Measurements from ENCODE around the gene TCOF1.
"Not testable (repeated sequence)": the region's sequence is repeated elsewhere in the genome, so short reads cannot be mapped to it uniquely, and the experiment has no call there.

Gene TCOF1

DNA sequence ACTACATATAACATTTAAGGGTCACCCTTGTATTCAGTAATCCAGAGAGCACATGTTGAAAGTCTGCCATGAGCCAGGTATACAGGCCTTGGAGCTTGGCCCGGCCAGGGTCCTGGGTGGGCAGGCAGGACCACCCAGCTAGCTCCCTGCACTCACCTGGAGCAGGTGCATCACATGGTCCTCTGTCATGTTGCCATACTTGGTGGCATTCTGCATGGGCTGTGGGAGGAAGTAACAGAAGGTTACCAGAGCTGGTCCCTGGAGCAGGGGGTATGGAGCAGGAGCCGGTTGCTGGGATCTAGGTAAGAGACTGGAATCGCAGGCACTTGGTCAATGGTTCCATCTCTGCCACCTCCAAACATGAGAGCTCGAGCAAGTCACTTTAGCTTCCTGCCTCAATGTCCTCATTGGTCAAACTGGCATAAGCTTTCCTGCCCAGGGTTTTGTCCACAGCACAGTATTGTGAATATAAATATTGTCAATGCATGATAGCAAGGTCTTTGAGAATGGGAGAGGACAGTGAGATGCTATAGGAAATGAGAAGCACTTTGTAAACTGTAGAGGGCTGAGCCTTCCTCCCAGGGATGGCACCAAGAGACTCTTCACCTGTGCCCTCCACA is 48.7 kb downstream of the TCOF1 start:
- DNase-seq = no peak

DNA sequence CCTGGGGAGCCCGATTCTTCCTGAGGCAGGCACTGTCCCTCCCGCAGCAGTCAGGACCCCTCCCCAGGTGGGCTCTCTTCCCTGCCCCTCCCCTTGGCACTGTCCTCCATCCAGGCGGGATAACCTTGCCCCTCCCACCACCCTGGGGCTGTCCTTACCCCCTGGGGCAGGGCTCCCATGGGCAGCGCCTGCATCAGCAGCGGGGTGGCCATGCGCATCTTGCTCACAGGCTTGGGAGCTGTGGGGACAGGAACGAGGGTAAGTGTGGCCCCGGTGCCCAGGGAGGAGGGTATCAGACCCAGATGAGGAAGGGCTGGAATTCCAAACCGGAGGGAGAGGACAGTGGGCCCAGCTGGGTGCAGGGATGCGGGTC is 49.2 kb downstream of the TCOF1 start:
- DNase-seq = no peak

DNA sequence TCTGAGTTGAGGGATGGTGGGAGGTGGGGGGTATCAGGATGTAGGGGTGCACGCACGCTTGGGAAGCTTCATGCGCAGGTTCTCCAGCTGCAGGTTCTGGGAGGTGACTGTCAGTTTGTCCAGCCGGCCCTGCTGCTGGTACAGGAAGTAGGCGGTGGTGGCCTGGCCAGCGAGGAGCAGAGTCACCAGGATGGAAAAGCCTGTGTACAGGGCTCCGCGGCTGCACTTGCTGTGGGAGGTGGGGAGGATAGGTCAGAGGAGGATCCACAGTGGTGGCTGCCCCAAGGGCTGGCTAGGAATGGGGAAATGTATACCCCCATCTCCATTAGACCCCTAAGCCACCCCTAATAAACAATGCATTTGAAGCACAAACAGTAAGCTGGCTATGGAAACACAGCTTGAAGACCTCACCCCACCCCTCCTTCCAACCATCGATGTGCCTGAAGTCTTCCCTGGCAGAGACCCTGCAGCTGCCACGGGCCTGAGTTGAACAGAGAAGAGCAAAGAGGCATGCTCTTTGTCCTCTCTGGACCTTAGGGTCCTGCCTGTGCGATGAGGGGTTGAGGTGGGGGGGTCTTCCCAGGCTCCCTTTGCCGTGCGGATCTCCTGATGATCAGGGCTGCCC is 49.7 kb downstream of the TCOF1 start:
- DNase-seq = no peak

DNA sequence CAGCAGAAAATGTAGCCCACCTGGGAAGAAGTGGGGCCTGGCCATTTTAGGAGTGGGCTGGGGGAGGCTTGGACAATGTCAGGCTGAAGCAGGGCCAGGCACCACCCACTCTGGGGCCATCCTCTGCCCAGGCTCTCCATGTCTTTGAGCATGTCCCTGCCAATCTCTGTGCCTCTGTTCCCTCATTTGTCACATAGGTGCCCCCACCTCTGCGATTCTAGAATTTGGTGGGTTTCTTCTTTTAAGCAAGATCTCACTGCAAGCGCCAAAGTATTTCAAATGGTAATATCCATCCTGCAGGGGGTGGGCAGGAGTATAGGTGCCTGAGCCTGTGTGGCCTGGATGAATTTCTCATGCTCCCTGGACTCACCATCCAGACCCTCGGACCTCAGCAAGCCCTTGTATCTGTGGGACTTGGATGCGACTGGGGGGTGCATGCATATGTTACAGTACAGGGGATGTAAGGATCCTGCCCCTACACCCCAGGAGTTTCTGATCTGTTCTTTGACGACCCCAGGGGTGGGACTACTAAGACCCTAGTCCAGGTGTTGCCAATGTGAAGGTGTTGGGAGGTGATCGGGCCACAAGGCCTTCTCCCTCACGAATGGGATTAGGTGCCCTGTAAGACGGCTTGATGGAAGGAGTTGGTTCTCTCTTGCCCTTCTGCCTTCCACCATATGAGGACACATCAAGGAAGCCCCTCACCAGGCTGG is 50.9 kb downstream of the TCOF1 start:
- DNase-seq = no peak

DNA sequence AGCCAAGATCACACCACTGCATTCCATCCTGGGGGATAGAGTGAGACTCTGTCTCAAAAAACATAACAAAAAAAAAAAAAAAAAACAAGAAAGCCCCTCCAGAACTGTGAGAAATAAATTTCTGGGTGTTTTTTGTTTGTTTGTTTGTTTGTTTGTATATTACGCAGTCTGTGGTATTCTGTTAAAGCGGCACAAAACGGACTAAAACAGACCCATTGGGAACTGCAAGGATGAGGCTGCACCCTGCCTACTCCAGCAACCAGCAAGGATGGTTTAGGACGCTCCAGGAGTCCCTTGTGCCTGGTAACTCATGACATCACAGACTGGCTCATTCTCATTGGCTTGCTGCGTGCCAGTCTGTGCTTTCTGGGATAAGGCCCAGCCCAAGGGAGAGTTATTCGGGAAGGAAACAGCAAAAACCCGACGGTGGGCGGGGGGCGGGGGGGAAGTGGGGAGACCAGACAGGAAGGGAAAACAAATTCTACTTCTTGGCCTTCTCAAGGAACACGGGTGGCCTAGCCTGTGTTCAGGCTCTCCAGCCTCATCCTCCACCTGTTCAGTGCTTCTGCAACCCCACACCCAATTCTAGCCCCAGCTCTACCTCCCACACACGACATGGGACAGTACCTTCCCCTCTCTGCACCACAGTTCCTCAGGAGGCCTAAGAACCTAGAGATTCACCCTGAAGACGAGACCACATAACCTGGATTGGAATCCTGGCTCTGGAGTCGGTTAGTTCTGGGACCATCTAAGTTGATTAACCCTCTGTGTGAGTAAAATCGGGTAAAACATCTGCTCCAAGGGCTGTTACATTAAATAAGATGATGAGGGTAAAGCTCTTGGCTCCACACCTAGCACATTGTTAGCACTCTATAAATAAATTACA is 52.4 kb downstream of the TCOF1 start:
- DNase-seq = peak; percentile 70

DNA sequence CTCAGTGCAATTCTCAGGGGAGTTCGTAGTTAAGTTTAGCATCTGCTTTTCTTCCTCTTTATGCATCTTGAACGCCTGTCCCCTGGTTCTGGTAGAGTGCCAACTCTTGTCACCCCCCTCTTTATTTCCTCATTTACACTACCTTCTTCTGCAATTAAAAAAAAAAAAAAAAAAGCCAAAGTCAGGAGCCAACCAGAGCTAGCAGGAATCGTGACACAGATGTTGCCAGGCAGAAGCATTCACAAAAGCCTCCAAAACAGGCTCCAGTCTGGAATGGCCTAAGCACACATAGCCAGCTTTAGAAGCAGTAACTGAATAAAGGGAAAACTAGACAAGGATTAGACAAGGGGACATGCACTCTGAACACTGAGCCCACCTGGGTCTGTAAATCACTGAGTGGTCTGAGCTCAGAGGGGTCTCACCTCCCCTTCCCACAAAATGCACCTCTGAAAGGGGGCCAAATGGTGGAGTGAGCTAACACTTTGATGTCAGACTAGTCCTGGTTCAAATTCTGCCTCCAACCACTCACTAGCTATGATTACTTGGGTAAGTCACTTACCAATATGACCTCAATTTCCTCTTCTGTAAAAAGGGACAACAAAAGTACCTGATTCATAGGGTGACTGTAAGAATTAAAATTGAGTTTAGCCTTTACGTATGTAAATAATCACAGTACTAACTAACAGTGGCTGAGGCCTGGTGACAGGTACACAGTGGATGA is 53.2 kb downstream of the TCOF1 start:
- peak; percentile 74 for DNase-seq

DNA sequence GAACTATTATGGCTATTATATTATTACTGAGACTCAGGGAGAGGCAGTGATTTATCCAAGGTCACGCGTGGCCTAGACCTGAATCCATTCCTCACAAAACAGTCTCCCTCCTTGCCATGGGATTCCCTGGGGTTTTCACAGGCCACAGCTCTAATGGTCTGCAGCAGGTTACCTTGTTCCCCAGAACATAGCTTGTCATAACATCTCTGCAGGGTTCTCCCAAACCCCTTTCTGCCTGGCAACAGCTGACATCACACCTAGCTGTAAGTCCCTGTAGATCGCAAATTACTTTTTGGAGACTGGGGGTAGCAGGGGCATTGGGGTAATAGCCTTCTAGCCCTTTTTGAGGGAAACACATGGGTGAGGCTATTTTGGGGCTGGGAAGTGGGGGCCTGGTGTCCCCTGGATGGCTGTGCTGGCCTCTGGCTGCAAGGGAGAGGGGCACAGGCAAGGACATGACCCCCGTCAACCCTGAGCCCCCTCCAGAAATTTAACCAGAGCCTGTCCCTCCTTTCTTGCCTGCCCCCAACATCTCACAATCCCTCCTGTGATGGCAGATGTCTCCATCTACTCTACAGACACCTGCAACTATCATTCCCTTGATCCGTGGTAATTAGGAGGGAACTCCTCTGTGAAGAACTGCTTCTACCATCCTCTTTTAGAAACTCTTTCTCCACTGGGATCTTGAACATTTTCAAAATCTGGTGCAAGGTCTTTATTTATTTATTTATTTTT is 53.9 kb downstream of the TCOF1 start:
- peak; percentile 78 for DNase-seq

DNA sequence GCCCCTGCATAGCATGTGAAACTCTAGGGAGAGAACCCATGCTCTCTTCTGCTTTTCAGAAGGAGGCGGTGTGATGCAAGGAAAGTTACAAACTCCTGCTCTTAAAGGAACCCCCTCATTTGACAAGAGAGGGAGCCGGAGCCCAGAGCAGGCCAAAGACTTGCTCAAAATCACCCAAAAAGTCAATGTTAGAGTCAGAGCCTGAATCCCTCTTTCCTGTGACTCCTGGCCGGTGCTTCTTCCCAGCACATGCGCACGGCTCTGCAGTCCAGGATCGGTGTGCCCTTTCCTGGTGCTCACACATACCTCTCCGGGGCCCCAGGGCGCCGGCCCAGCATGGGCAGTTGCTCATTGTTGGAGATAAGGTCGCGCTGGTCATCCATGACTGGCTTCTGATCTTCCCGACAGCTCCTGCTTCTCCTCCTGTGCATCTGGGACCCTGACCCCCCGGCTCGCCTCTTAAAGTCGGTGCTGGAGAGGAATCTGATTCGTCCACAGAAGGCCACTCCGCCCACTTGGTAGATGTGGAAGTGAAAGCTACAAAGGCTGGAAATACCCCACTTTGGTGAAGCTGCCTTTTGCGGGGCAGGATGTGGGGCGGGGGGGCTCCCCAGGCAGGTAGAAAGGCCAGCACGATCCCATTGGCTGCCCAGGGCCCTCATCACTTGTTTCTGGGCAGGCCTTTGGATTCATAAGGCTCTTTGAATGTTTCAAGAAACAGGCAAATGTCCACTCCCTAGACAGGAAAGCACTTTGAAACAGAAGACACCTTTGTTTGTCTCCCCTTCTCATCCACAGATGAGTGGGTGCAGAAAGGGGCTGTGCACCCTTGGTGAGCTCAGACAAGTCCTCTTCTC is 55.0 kb downstream of the TCOF1 start, which contains the start of gene CD74:
Gene CD74, minus strand, starts transcription at position 592 of the 857 bp plus-strand sequence. Its CDS starts 161 bp downstream, at position 431.
- peak; percentile 98 for DNase-seq

DNA sequence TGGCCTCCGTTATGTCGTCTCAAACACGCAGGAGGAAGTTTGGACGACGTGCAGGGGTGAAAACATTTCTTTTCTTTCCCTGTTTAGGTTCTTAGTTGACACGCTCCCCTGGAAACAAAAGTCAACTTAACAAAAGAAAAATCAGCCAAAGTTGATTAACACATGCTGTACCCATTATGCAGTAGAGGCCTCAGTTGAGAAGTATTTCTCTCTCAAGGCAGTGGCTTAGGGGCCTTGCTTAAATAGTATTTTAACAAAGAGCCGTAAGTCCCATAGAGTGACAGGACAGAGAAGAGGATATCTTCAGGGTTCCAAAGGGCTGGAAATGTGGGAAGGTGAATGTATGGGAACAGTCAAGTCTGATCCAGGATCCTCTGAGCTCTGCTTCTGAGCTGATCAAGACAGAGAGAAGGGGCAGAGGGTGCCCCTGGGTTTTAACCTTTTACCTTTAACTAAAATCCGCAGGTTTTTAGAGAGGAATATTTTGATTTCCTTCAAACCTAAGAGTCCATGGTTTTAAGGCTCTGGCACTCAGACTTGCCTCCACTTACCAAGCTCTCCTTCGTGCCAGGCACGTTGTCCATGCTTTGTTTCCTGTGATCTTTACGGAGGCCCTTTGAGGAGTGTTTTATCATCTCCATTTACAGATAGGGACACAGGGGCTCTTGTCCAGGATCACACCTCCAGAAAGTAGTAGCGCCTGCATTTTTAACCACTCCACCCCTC is 55.8 kb downstream of the TCOF1 start:
- DNase-seq = no peak

DNA sequence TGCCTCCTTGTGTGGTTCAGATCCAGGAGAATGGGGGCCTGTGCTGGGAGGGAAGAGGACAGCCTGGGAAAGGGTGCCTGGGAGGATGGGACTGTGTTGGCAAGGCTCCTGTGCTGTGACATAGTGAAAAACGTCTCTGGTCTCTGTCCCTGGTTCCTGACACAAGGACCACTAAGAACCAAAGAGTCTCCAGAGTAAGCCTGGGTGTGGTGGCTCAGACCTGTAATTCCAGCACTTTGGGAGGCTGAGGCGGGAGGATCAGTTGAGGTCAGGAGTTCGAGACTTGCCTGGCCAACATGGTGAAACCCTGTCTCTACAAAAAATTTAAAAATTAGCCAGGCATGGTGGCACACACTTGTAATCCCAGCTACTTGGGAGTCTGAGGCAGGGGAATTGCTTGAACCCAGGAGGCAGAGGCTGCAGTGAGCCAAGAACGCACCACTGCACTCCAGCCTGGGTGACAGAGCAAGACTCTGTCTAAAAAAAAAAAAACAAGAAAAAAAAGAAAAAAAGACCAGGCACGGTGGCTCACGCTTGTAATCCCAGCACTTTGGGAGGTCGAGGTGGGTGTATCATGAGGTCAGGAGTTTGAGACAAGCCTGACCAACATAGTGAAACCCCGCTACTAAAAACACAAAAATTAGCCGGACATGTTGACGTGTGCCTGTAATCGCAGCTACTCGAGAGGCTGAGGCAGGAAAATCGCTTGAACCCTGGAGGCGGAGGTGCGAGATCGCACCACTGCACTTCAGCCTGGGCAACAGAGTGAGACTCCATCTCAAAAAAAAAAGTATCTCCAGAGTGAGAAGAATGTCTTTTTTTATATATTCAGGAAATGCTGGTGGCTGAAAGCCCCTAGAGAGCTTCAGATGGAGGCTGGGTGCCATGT is 56.6 kb downstream of the TCOF1 start:
- not testable (repeated sequence) for DNase-seq

DNA sequence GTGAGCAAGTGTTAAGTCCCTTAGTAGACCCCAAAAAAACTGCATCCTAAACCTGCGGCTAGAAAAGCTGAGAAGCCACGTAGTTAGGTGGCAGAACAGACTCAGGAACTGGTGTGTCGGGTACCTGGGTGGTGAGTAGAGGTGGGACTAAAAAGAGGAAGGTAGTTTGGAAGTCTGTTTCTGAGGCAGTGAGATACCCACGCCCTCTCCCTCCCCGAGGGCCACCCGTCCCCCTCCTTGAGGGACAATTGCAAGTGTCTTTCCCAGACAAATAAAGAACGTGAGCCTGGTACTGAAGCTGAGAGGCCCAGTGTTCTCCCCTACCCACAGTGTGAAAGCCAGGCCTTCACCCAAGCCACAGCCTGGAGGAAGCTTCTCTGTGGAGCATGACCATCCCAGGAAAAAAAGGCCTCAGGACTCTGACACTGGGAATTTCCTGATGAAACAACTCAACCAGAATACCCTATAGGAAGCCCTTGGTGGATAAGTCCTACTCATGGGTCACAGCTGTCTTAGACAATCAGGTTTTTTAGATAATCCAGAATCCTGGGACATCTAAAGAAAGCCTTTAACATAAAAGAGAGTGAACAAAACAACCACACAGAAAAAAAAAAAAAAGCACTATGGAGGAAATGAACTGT is 62.3 kb downstream of the TCOF1 start:
- DNase-seq = no peak

DNA sequence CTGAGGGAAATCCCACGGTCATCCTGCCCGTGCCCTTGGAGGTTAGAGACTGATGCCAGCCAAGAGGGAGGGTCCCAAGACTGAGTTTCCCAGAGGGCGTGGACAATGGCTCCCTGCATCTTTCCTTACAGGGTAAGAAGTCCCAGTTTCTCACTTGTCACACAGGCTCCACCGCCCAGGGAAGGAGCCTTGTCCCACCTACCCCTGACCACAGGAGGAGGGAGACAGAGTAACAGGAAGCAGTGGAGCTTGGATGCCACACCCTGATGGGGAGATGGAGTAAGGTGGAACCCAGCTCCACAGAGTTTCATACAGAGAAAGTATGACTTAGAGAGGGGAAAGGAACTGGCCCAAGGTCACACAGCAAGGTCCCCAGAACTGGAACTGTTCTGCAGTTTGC is 64.6 kb downstream of the TCOF1 start:
- no peak for DNase-seq

DNA sequence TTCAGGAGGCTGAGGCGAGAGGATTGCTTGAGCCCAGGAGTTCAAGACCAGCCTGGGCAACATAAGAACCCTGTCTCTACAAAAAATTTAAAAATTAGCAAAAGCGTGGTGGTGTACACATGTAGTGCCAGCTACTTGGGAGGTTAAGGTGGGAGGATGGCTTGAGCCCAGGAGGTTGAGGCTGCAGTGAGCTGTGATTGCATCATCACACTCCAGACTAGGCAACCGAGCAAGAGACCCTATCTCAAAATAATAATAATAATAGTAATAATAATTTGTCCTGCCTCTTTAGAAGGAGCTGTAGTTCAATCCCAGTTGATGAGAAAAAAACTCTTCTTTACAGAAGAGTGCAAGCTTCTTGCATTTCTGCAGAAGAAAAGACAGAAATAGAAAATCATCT is 65.3 kb downstream of the TCOF1 start:
- no peak for DNase-seq

DNA sequence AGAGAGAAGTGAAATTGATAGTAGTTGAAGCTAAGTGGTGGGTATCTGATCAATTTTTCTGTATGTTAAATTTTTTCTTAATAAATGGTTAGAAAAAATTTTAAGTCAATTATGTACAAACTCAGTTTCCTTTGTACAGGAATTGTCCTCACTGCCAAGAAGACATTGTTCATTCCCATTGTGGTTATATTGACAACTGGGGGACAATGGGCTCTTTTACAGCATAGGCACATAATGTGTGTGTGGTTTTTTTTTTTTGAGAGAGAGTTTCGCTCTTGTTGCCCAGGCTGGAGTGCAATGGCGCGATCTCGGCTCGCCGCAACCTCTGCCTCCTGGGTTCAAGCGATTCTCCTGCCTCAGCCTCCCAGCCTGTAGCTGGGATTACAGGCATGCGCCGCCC is 68.7 kb downstream of the TCOF1 start:
- not testable (repeated sequence) for DNase-seq

DNA sequence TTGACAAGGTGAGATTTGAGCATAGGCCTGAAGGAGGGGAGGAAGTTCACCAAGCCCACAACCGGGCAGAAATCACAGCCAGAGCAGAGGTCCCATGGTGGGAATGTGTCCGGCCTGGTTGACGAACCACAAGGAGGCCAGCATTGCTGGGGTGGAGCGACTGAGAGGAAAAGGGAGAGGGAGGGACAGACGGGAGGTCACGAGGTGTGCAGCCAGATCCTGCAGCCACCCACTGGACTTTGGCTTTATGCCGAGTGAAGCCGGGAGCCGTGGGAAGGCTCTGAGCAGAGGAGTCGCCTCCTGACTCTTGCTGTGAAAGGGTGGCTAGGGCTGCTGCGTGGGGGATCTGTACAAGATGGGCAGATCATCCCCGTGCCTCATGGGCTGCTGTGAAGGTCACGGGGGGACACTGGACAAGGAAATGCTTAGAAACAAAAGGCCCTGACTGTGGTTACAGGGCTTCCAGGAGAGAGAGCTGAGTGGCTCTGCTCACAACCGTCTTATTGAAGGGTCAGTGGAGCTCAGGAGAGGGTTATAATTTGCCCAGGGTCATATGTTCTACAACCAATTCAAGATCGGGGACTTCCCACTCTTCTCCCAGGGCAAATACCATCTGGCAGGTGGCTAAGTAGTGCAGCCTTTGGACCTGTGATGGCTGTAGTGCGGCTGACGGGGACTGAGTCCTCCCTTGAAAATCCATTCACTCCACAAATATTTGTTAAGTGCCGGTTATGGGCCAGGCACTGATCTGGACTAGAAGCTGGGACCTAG is 70.8 kb downstream of the TCOF1 start:
- DNase-seq = no peak

DNA sequence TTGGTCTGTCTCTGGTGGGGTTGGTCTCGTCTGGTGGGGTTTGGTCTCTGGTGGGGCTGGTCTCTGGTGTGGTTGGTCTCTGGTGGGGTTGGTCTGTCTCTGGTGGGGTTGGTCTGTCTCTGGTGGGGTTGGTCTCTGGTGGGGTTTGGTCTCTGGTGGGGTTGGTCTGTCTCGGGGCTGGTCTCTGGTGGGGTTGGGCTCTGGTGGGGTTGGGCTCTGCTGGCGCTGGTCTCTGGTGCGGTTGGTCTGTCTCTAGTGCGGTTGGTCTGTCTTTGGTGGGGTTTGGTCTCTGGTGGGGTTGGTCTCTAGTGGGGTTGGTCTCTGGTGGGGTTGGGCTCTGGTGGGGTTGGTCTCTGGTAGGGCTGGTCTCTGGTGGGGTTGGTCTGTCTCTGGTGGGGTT is 71.5 kb downstream of the TCOF1 start:
- DNase-seq = no peak

DNA sequence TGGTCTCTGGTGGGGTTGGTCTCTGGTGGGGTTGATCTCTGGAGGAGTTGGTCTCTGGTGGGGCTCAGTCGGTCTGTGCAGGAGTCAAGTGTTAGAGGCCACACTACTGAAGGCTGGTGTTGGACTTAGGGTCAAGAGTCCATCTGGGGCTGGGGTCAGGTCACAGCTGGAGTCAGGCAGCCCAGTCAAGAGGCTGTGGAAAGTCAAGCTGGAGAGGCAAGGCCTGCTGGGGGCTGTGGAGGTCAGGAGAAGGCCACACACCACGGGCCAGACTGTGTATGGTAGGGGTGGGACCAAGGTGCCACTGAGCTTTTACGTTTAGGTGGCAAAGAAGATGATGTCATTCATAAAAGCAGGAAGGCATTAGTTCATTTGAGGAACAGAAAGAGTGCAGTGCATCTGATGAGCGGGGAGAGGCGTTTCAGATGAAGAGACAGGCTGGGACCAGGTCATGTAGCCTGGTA is 71.9 kb downstream of the TCOF1 start:
- peak; percentile 12 for DNase-seq

DNA sequence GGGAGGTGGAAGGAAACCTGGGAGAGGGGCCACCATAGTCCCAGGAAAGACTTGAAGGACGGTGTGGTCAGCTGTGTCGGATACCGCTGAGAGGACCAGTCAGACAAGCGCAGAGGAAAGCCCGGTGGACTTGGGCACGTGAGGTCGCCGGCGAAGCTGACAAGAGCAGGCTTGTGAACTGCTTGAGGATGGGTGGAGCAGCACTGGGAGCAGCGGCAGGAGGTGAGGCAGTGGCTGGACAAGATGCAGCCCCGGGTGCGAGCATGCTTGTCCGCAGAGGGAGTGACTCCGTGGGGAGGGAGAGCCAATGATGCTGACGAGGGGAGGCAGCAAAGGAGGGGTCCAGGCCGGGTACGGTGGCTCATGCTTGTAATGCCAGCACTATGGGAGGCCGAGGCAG is 73.6 kb downstream of the TCOF1 start:
- no peak for DNase-seq
